OCI-M2 (cell line): ENCODE results near the gene EBF3.

Experiments used
- DNase-seq: peaks from one replicate; lab custom pipeline; 2025; ENCODE audit not compliant: unreplicated experiment; lab: John Stamatoyannopoulos, UW

Gene EBF3, protein sequence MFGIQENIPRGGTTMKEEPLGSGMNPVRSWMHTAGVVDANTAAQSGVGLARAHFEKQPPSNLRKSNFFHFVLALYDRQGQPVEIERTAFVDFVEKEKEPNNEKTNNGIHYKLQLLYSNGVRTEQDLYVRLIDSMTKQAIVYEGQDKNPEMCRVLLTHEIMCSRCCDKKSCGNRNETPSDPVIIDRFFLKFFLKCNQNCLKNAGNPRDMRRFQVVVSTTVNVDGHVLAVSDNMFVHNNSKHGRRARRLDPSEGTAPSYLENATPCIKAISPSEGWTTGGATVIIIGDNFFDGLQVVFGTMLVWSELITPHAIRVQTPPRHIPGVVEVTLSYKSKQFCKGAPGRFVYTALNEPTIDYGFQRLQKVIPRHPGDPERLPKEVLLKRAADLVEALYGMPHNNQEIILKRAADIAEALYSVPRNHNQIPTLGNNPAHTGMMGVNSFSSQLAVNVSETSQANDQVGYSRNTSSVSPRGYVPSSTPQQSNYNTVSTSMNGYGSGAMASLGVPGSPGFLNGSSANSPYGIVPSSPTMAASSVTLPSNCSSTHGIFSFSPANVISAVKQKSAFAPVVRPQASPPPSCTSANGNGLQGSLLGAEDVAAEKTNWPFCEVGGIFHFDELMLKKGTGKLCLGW

DNA sequence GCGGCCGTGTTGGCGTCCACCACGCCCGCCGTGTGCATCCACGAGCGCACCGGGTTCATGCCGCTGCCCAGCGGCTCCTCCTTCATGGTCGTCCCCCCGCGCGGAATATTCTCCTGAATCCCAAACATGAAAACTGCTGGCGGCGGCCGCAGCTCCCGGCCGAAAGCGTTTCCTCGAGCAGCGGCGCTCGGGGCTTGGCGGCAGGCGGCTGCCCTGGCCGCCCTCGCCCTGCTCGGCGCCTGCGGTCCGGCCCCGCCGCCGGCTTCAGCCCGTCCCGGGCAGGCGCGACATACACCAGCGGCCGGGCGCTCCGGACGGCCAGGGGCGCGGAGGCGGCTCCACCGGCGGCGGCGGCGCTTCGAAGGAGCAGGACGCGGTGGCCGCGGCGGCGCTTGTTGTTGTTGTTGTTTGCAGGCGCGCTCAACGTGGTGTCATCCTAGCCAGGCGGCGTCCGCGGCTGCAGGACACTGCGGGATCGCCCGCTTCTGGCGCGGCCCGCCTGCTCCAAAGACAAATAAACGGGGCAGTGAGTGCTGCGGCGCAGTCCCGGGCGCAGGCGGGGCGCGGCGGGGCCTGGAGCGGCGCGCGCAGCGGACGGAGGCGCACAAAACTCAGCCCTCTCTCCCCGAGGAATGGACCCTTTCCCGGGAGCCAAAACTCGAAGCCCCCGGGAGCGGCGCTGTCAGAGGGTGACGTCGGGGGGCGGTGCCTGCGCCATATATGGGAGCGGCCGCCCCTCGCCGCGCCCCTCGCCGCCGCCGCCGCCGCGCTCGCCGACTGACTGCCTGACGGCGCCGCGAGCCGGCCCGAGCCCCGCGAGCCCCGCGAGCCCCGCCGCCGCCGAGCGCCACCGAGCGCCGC, at the start of gene EBF3:
Gene EBF3 (minus strand): TSS at position 634 of the 861 bp plus-strand sequence. CDS start 506 bp downstream, at position 128.
- peak; percentile 3 for DNase-seq

DNA sequence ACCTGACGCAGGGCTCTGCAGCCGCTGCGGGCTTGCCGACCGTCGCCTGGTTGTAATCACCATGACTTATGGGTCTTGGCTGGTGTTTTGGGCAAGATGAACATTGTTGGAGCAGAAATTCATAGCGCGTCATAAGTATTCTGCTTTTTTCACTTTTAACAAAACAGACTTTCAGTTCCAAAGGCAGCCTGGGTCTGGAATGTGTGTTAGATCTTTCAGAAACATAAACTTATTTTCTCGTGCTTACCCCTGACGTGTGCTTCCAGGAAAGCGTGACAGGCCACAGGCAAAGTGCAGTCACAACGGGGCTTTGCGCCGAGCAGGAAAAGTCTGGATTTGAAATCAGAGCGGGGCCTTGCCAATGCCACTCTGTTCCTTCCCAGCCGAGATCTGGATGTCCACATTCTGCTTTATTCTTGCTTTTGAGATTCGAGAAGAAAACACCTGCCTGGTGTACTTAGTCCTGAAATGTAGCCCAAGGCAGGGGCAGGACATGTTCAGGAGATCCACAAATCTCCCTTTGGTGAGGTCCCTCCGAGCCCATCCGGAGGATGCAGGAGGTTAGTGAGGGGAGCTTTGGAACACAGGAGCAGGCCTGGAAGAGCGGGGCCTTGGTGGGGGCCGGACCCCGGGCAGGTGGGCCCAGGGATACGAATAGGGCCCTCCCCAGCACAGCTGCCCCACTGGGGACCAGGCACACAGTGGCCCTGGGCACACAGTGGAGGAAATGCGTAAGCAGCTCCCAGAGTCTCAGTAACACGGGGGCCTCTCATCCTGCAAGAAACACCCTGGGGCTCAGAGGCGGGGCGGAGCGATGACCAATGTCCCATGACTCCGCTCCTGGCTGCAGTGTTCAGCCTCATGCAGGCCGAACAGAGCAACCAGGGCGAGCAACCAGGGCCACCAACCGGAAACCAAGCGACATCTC, 49.5 kb upstream of the EBF3 start:
- DNase-seq: no peak

DNA sequence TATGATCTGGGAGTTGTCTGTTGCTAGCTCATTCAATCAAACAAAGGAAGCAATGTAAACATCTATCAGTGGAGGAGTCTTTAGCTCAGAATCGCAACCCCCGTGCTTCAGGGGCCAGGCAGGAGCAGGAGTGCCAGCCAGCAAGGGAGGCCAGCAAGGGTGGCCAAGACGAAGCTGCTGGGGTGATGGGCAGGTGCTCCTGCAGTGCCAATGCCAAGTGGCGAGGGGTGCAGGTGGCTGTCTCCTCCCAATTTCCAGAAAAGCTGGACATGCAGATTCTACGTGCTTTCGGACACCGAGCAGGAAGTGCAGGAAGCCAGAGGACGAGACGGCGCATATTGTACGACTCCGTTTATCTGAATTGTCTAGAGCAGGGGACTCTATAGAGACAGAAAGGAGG, 48.1 kb upstream of the EBF3 start:
- DNase-seq: no peak

DNA sequence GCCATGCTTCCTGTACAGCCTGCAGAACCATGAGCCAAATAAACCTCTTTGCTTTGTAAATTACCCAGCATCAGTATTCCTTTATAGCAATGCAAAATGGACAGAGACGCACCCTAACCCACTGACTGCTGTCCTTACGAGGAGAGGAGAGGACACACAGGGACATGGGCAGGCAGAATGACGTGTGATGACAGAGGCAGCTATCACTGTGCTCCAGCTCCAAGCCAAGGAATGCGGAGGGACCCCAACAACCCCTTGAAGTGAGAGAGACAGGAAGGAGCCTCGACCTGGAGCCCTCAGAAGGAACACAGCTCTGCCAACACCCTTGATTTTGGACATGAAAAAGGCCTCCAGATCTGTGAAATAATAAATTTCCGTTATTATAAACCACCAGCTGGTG, 46.6 kb upstream of the EBF3 start:
- DNase-seq: no peak

DNA sequence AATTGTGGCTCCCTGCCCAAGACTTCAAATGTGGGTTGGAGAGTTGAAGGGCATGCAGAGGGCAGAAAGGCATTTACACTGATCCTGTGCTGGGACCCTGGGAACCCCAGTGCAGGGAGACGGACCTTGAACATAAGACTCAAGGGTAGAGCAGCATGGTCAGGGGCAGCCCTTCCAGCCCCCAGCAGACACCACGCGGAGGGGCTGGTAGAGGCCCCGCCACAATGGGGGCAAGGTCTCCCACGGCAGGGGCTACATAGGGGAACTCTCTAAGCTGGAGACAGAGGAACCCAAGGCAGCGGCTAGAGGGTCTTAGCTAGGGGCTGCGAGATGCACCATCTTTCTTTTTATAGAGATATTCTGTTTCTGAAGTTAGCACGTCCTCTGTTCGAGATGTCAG, 45.2 kb upstream of the EBF3 start:
- no peak for DNase-seq

DNA sequence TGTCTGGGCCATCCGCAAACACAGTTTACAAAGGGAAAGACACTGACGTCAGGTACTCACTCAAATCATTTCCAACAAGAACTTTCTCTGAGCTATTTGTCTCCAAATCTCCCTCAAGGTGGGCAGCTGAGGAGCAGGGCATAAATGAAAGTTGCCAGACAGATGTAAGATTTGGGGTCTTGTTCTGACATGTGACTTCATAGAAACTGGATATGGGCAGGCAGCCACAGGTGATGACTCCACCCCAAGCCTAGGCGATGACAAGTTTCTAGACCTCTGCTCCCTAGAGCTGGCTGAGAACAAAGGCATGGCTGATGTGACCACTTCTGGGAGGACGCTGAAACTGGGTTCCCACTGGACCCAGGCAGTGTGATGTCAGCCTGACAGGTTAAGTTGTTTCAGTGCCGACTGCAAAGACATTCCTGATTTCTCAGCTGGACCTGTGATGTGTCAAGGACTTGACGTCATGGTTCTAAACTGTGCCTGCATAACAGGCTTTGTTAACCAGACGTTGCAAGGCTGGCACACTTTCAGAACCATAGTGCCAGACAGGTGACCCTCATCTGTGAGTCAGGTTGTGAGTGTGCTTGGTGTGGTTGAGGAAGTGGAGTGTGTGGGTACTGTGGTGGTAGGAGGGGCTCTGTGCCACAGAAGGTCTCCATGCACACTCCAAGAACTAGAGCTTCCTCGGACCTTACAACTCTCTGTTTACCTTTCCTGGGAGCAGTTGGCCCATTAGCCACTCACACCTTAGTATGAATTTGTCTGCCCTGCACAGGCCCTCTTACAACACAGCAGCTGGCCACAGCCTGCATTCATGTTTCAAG, 39.9 kb upstream of the EBF3 start:
- no peak for DNase-seq

DNA sequence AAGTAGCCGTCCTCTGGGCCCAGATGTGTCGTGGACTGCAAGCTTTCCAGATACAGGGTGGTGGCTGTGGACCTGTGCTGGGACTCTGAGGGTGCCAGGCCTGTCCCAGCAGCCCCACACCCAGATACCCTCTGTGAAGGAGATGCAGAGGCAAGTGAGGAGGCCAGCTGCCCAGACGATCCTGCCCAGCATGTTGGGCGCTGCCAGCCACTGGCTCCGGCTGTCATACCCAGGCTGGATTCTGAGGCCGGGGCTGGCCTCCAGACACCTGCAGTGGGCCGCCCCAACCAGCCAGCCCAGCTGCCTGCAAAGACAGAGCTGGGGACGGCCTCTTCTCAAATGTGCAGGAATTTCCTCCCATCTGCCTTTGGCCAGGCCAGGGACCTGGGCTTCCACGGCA, 39.1 kb upstream of the EBF3 start:
- no peak for DNase-seq

DNA sequence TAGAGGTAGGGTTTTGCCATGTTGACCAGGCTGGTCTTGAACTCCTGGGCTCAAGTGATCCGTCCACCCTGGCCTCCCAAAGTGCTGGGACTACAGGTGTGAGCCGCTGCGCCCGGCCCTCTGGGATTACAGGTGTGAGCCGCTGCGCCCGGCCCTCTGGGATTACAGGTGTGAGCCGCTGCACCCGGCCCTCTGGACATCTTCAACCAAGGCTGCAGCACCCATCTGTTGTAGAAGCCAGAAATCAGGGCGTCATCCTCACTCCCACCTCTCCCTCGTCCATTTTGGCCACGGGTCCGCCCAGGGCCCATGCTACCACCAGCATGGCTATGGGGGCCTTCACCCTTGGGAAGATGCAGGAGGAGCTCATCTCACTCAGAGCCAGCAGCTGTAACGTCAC, 38.5 kb upstream of the EBF3 start:
- no peak for DNase-seq

DNA sequence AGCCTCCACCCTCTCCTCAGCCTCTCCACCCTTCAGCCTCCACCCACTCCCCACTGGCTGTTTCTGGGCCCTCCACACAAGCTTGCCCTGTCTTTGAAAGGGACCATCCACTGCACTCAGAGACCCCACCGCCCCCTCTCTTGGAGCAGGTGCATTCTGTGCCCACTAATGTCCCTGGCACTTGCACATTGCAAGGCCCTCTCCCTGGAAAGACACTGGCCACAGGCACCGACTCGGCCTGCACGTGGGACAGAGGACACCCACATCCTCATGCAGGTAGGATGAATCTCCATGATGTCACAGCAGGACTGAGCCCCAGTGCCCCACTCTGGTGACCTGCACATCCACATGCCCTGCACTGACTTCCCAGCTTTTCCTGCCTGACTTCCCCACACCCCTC, 36.8 kb upstream of the EBF3 start:
- no peak for DNase-seq

DNA sequence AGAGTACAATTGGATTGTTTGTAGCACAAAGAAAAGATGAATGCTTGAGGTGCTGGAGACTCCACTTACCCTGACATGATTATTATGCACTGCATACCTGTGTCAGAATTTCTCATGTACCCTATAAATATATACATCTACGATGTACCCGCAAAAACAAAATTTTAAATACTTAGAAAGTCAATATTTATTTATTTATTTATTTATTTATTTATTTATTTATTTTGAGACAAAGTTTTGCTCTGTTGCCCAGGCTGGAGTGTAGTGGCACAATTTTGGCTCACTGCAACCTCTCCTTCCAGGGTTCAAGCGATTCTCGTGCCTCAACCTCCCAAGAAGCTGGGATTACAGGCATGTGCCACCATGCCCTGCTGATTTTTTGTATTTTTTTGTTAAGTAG, 35.1 kb upstream of the EBF3 start:
- no peak for DNase-seq

DNA sequence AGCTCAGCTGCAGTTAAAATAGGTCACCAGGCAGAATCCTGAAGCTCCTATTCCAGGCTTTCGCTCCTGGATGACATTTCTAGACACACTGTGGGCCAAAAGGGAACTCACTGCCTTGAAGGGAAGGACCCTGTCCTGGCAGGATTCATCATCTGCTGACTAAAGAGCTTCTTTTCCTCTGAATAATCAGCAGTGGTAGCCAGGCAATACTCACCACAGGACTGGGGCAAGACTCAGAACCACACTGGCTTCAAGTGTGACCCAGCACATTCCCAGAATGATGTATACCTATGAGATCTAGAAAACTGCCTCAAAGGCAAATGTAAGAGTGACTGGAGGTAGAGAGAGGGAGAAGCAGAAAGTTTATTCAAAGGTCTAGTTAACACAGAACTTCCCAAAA, 29.5 kb upstream of the EBF3 start:
- DNase-seq: no peak

DNA sequence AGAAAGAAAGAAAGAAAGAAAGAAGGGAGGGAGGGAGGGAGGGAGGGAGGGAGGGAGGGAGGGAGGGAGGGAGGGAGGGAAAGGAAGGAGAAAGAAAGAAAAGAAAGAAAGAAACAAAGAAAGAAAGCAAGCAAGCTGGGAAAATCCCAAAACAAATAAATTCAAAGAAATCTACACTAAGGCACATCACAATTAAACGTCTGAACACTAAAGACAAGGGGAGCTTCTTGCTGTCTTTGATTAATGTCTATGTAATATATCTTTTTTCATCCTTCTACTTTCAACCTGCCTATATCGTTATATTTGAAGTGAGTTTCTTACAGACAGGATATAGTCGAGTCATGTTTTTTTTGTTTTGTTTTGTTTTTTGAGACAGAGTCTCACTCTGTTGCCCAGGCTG, 28.3 kb upstream of the EBF3 start:
- DNase-seq: no peak

DNA sequence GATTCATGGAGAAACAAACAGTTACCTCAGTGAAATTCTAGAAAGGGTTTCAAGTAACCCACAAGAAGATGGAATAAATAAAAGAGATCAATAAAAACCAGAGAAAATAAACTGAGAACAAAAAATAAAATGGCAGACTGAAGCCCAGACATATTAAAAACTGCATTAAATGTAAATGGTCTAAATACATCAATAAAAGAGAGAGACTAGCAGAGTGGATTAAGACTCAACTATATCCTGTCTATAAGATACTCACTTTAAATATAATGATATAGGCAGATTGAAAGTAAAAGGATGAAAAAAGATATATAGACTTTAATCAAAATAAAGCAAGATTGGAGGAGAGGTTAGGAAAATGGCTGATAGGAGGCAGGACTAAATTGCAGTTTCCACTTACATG, 18.8 kb upstream of the EBF3 start:
- no peak for DNase-seq

DNA sequence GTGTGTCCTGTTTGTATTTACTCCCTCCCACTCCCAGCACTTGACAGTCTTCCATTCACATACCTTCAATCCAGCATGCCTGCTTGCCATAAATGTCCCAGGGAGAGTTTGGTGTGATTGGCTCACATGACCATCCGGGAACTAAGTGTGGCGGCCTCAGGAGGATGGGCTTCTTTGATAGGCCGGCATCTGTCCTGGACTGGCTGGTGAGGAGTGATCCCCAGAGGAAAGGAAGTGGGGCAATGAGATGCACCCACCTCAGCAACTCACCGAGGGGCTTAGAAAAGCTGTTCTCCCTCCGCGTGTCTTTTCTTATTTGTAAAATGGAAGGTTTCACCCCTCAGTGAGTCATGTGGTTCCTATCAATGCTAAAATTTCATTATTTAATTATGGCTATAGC, 14.9 kb upstream of the EBF3 start:
- no peak for DNase-seq

DNA sequence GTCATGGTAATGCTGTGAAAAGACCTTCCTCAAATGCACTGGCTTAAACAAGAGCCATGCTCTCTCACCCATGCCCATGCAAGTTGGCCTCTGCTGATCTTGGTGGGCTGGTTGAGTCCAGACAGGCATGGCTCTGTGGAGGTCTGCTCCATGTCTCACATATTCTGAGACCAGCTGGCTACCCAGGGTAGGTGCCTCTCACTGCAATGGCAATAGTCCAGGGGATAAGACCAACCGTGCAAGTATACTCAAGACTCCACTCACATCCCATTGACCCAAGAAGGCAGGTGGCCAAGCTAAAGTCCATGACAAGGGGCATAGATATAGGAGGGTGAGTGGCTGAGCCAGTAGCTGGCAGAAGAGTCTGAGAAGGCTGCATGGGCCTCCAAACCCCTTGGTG, 14.2 kb upstream of the EBF3 start:
- no peak for DNase-seq

DNA sequence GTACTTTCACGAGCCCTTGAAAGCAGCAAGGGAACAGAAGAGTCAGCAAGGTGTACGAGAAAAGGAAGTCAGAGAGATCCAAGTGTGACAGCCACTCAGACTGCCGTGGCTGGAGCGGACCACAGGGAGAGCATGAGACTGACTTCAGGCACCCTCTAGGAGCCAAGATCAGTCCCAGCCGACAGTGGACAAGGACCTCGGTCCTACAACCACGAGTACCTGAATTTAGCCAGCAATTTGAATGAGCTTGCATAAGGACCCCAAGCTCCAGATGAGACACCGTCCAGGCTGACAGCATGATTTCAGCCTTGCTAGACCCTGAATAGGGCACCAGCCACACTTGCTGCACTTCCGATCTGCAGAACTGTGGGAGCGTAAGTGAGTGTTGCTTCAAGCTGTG, 13.7 kb upstream of the EBF3 start:
- no peak for DNase-seq

DNA sequence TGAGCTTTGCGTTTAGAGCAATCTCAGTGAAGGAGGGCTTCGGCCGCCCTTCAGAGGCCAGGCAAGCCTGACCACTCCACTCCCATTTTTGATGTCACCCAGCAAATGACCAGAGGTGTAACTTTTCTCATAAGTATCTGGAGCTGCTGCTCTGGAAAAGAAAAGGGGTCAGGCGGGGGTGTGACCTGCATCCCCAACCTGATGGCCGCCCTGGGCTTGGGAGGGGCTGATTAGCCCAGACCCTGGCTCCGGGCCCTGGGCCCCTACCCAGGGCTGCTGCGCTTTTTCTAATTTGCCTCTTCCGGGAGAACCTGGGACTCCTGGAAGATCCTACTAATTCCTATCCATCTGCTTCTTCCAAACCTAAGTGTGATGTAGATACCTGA, 9.6 kb upstream of the EBF3 start:
- DNase-seq: no peak

DNA sequence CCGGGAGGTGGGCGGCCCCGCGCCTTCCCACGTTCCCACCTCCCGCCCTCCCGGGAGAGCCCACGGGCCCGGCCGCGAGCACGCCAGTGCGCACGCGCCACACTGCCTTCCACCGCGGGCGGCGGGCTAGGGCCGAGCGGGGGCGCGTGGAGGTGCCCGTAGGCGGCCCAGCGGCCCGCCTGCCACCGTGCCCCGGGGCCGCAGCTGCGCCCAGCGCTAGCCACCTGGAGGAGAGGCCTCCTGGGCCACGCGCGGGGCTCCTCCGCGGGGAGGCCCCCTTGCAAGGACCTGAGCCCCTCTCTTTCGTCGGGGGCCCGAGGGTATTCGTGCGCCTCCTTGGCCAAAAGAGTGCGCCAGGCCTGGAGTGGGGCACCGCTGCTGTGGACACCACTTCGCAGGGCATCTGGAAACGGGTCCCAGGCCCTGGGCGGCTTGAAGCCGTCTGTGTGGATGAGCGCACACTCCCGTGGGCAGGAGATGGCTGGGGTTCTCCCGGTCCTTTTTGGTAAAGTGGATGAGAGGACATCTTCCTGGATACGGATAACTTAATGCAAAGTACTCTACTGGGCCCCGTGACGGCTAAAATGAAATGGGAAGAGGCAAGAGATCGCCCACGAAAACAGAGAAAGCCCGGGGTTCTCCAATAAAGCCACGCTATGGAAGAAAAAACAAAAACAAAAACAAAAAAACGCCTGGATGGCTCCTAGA, 9.0 kb upstream of the EBF3 start:
- DNase-seq: no peak
